T-cell (primary cell): Measurements from ENCODE around the gene GSTM1. TPM values are rescaled to one million over a fixed set of nuclear protein-coding genes. Genes with fewer than 3 reads are reported as not detected.
"Not testable (repeated sequence)": the region's sequence is repeated elsewhere in the genome, so short reads cannot be mapped to it uniquely, and the experiment has no call there.

Source experiments
- ATAC-seq, 4 experiments: fragments of 200-7000 bp in 3 of 4; fragments of 150-1000 bp in 1 of 4; cut with Tn5 transposase; replicated peaks in 1 of 4; 1 replicate in 3 of 4; 2 replicates in 1 of 4; pipeline ENCODE4 v1.10.0; 2021; ENCODE audit warnings: moderate library complexity in 3 of 4, mild to moderate bottlenecking in 2 of 4, moderate number of reproducible peaks in 1 of 4
- CTCF ChIA-PET, 2 donors: fragments of 300-600 bp; sonication (Branson Sonifier 250); formaldehyde crosslinking; loops; one replicate each; lab custom pipeline; 2022; ENCODE audit warnings: antibody characterized with exemption in 2 of 2; lab: Charles Lee
- POLR2A ChIA-PET, 2 donors: fragments of 300-600 bp; sonication (Branson Sonifier 250); formaldehyde crosslinking; loops; one replicate each; lab custom pipeline; 2022; ENCODE audit warnings: antibody characterized with exemption in 2 of 2; lab: Charles Lee
- DNase-seq, 35 experiments: peaks; one replicate each; pipeline versions ENCODE4 v3.0.0 to v3.0.0-alpha.2; 2013 to 2023
- H3K27ac ChIP-seq: one replicate; pipeline ENCODE4 v1.5.1; 2013; ENCODE audit warnings: low read length
- H3K27me3 ChIP-seq, 2 experiments: replicated peaks in 1 of 2; 1 replicate in 1 of 2; 2 replicates in 1 of 2; pipeline versions ENCODE4 v1.6.1 to v1.7.0; 2013; ENCODE audit warnings: low read length in 1 of 2, mixed read lengths in 1 of 2; ENCODE audit not compliant: control insufficient read depth in 2 of 2, insufficient read depth in 2 of 2; ENCODE audit errors: extremely low read depth in 1 of 2
- H3K36me3 ChIP-seq, 2 donors: 1 replicate in 1 of 2; 2 replicates in 1 of 2; pipeline versions ENCODE4 v1.6.1 to v1.7.0; 2013; ENCODE audit warnings: low read length in 1 of 2; ENCODE audit not compliant: control insufficient read depth in 2 of 2, insufficient read depth in 1 of 2; ENCODE audit errors: extremely low read depth in 1 of 2
- H3K4me1 ChIP-seq, 2 experiments: 1 replicate in 1 of 2; 2 replicates in 1 of 2; pipeline versions ENCODE4 v1.6.1 to v1.7.0; 2013; ENCODE audit warnings: low read length in 2 of 2, mixed read lengths in 1 of 2; ENCODE audit not compliant: insufficient read depth in 2 of 2, control insufficient read depth in 1 of 2; ENCODE audit errors: extremely low read depth in 1 of 2
- H3K4me3 ChIP-seq, 2 donors: 1 replicate in 1 of 2; 2 replicates in 1 of 2; pipeline versions ENCODE4 v1.5.1 to v1.7.0; 2013; ENCODE audit warnings: mild to moderate bottlenecking in 2 of 2, low read length in 1 of 2, moderate library complexity in 1 of 2; ENCODE audit not compliant: control insufficient read depth in 1 of 2; ENCODE audit errors: extremely low read depth in 1 of 2
- H3K9me3 ChIP-seq: 2 replicates; pipeline ENCODE4 v1.7.0; 2013
- H3K27ac Mint-ChIP-seq, 2 donors: one replicate each; pipeline ENCODE4 v1.8.0; 2020 to 2021; ENCODE audit warnings: mild to moderate bottlenecking in 2 of 2, mixed read lengths in 2 of 2
- H3K27me3 Mint-ChIP-seq, 2 donors: one replicate each; pipeline ENCODE4 v1.8.0; 2021 to 2022; ENCODE audit warnings: mixed read lengths in 2 of 2
- H3K36me3 Mint-ChIP-seq: one replicate; pipeline ENCODE4 v1.8.0; 2021; ENCODE audit warnings: mixed read lengths
- H3K4me1 Mint-ChIP-seq, 3 donors: one replicate each; pipeline ENCODE4 v1.8.0; 2020 to 2022; ENCODE audit warnings: mixed read lengths in 3 of 3, mild to moderate bottlenecking in 1 of 3
- H3K4me3 Mint-ChIP-seq, 3 donors: one replicate each; pipeline ENCODE4 v1.8.0; 2020 to 2022; ENCODE audit warnings: mild to moderate bottlenecking in 3 of 3, mixed read lengths in 3 of 3, moderate library complexity in 3 of 3
- H3K9me3 Mint-ChIP-seq, 3 donors: one replicate each; pipeline ENCODE4 v1.8.0; 2020 to 2022; ENCODE audit warnings: mixed read lengths in 3 of 3
- WGBS: methylation state at CpG from one replicate; pipeline ENCODE4 v1.1.5; 2013; ENCODE audit warnings: missing lambda C conversion rate; ENCODE audit not compliant: insufficient coverage; 5-methylcytosine and 5-hydroxymethylcytosine counted together
- total RNA-seq, 35 experiments: library from RNA in 6 of 35; stranded (reverse) in 6 of 35; fragments of 120-200 nt in 1 of 35; gene quantifications; one replicate each; pipeline versions ENCODE4 v1.2.1 to v1.2.4 and lab custom pipeline; 2013 to 2026

The GSTM1 gene
- total RNA-seq, 5 donors from 2014 or later (not counting 1 experiment from before 2014, with no cell fraction given) = 0.44 to 50.3 (median 30.7) TPM

DNA sequence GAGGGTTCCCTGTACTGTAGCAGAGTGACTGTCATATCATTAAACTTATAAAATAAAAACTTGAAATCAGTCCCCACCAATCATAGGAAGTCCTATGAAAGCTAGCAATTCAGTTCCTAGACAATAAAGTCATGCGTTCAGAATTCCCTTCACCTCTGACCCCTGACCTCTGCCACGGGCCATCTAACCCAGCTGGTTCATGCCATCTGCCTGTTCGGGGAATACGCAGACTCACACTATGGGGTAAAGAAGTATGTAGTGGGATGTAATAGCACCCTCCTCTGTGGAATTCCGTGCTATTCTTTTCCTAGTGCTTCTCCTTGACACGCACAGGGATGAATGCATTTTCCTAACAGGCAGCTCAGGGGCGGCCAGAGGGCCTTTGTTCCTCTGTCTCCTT lies 29.6 kb upstream of the GSTM1 start:
- Mint-ChIP-seq H3K36me3 (no peaks in the 10 kb centered on the region), H3K4me3 (peak overlapping the region in 2 of 3 donors; percentile 24 to 87), H3K4me1 (peaks cover 17 to 28% (median 24%) of the 10 kb centered on the region in 3 donors), H3K27me3 (peaks cover 0 to 4% of the 10 kb centered on the region in 2 donors), H3K27ac (peak overlapping the region in 1 of 2 donors; percentile 34), H3K9me3 (no peaks in the 10 kb centered on the region)
- CTCF ChIA-PET = interaction anchor here in 1 of 2 donors (1.0 kb wide), 1 partner anchor 18 kb away, joined by 3 read pairs; no protein-coding TSS in a partner anchor
- POLR2A ChIA-PET = no interaction called here
- 92% methylated on average over 4 of the region's 7 CpGs for WGBS
- ATAC-seq = no peak
- no peak overlapping the region for H3K4me3 ChIP-seq
- H3K9me3 ChIP-seq = no peaks in the 10 kb centered on the region
- no peak overlapping the region for H3K27ac ChIP-seq
- H3K36me3 ChIP-seq = peaks cover 2 to 5% of the 10 kb centered on the region in 2 donors
- no peak for DNase-seq
- peaks cover 0 to 22% of the 10 kb centered on the region in 2 experiments for H3K4me1 ChIP-seq
- peaks cover 0 to 4% of the 10 kb centered on the region in 2 experiments for H3K27me3 ChIP-seq

DNA sequence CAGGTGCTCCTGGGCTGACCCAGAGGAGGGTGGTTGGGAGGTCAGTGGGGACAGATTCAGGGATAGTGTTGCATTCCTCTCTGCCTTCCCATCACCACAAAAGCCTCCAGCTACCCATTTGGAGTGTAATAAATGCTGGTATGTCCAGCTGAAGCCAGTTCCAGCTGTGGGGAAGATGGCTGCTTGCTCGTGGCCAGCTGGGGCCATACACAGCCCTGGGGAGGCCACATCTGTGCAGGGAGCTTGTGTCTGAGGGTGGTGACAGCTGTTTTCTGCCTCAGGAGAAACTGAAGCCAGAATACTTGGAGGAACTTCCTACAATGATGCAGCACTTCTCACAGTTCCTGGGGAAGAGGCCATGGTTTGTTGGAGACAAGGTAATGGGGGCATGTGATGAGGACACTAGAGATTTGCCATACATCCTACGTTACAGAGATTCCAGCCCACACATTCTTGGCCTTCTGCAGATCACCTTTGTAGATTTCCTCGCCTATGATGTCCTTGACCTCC lies 29.0 kb upstream of the GSTM1 start:
- H3K4me1 Mint-ChIP-seq = peaks cover 17 to 28% (median 24%) of the 10 kb centered on the region in 3 donors
- Histone ChIP-seq H3K4me3 (no peak overlapping the region), H3K4me1 (peaks cover 0 to 22% of the 10 kb centered on the region in 2 experiments), H3K27me3 (peaks cover 0 to 4% of the 10 kb centered on the region in 2 experiments), H3K9me3 (no peaks in the 10 kb centered on the region), H3K27ac (no peak overlapping the region), H3K36me3 (peaks cover 2 to 5% of the 10 kb centered on the region in 2 donors)
- no peak overlapping the region for H3K27ac Mint-ChIP-seq
- CTCF ChIA-PET = interaction anchor here in 1 of 2 donors (1.0 kb wide), 1 partner anchor 19 kb away, joined by 3 read pairs; no protein-coding TSS in a partner anchor
- no peaks in the 10 kb centered on the region for H3K9me3 Mint-ChIP-seq
- WGBS = 70% methylated on average over 2 of the region's 3 CpGs
- ATAC-seq (no peak), DNase-seq (no peak)
- POLR2A ChIA-PET = interaction anchor here in 1 of 2 donors (0.6 kb wide), 1 partner anchor 28 kb away, joined by 4 read pairs; no protein-coding TSS in a partner anchor
- H3K36me3 Mint-ChIP-seq = no peaks in the 10 kb centered on the region
- H3K27me3 Mint-ChIP-seq = peaks cover 0 to 4% of the 10 kb centered on the region in 2 donors
- peak overlapping the region in 1 of 3 donors; percentile 1 for H3K4me3 Mint-ChIP-seq

DNA sequence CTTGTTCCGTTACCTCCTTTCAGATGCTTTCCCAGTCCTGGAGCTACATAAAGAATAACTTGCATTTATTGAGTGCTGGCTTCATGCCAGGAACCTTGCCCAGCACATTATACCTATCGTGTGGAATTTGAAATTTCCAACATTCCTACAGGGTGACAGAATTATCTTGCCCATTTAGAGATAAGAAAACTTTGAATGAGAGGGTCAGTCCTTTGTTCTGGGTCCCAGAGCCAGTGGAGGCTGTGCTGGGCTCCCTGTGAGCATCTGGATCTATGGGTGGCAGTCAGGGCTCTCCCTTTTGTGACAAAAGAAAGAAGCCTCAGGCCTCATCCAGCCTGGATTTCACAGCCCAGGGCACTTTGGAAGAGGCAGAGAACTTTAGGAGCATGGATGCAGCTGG lies 28.5 kb upstream of the GSTM1 start:
- peaks cover 0 to 22% of the 10 kb centered on the region in 2 experiments for H3K4me1 ChIP-seq
- peaks cover 0 to 4% of the 10 kb centered on the region in 2 experiments for H3K27me3 ChIP-seq
- ChIA-PET CTCF (no interaction called here), POLR2A (no interaction called here)
- peaks cover 2 to 5% of the 10 kb centered on the region in 2 donors for H3K36me3 ChIP-seq
- no peaks in the 10 kb centered on the region for H3K9me3 ChIP-seq
- Mint-ChIP-seq H3K27ac (no peak overlapping the region), H3K4me3 (no peak overlapping the region), H3K9me3 (no peaks in the 10 kb centered on the region), H3K36me3 (no peaks in the 10 kb centered on the region), H3K4me1 (peaks cover 17 to 28% (median 24%) of the 10 kb centered on the region in 3 donors), H3K27me3 (peaks cover 0 to 4% of the 10 kb centered on the region in 2 donors)
- no peak overlapping the region for H3K27ac ChIP-seq
- H3K4me3 ChIP-seq = no peak overlapping the region
- DNase-seq = no peak
- ATAC-seq = no peak
- 100% methylated on average over 1 of the region's 2 CpGs for WGBS

DNA sequence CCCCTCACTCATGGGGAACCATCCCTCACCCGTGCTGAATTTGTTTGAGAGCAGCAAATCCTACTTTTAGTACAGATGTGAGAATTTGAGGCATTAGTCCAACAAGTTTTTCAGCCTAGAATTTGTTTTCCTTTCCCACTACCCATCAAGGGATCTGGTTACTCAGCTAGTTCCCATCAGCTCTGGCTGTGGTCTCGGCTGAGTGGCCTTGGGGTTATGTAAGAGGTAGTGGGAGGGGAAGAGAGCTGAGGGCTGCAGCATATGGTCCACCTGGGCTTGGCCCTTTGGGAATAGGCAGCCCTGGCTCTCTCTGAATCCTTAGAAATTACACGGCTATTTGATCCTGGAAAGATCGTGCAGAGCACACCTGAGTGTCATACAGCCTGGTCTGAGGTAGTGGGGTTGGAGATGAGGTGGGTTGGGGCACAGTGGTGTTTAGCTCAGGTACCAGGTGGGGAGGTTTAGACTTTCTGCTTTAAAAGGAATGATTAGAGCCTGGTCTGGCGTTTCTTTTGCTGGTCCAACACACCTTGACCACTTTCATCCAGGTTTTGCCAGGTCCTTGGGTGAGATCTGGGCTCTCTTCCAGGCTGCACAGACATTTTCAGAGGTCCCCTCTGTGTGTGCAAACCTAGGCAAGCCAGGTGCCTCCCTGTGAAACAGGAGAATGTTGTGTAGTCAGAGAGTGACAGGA lies 27.5 kb upstream of the GSTM1 start:
- H3K4me3 Mint-ChIP-seq = no peak overlapping the region
- H3K4me3 ChIP-seq = no peak overlapping the region
- ATAC-seq = no peak
- WGBS = 84% methylated on average over 2 of the region's 5 CpGs
- H3K4me1 ChIP-seq = peaks cover 0 to 20% of the 10 kb centered on the region in 2 experiments
- H3K27ac ChIP-seq = no peak overlapping the region
- no peaks in the 10 kb centered on the region for H3K9me3 ChIP-seq
- H3K36me3 Mint-ChIP-seq = no peaks in the 10 kb centered on the region
- H3K9me3 Mint-ChIP-seq = no peaks in the 10 kb centered on the region
- peaks cover 13 to 23% (median 18%) of the 10 kb centered on the region in 3 donors for H3K4me1 Mint-ChIP-seq
- CTCF ChIA-PET = interaction anchor here in 1 of 2 donors (0.5 kb wide), 1 partner anchor 1477 kb away, joined by 5 read pairs; no protein-coding TSS in a partner anchor
- H3K27me3 Mint-ChIP-seq = no peaks in the 10 kb centered on the region
- H3K27ac Mint-ChIP-seq = peak overlapping the region; percentile 16 to 20
- POLR2A ChIA-PET = no interaction called here
- H3K36me3 ChIP-seq = peaks cover 2 to 5% of the 10 kb centered on the region in 2 donors
- DNase-seq = no peak
- H3K27me3 ChIP-seq = no peaks in the 10 kb centered on the region

DNA sequence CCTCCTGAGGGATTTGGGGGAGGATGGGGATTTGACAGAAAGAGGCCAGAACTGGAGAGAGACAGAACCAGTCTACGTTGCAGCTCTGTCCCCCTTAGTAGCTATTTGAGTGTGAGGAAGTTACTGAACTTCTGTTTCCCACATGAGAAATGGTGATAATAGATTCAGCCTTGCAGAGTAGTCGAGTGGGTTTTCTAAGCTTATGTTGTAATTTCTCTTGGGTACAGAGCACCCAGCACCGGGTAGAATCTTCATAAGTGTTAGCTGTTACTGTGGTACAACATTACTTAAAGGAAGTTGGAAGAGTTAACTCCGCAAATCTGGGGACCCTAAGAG lies 27.0 kb upstream of the GSTM1 start:
- H3K36me3 Mint-ChIP-seq, POLR2A ChIA-PET, H3K27ac Mint-ChIP-seq, DNase-seq, ATAC-seq, H3K27me3 ChIP-seq, H3K27me3 Mint-ChIP-seq, H3K9me3 ChIP-seq, H3K27ac ChIP-seq, H3K4me3 ChIP-seq, H3K4me3 Mint-ChIP-seq, H3K36me3 ChIP-seq, H3K9me3 Mint-ChIP-seq: not testable (repeated sequence)
- H3K4me1 ChIP-seq = peaks cover 0 to 15% of the 10 kb centered on the region in 2 experiments
- CTCF ChIA-PET = interaction anchor here in 1 of 2 donors (0.6 kb wide), 1 partner anchor 49 kb away, joined by 4 read pairs; no protein-coding TSS in a partner anchor
- WGBS = no CpG with 5 or more reads among the region's 4 CpGs
- peaks cover 8 to 18% (median 13%) of the 10 kb centered on the region in 3 donors for H3K4me1 Mint-ChIP-seq

DNA sequence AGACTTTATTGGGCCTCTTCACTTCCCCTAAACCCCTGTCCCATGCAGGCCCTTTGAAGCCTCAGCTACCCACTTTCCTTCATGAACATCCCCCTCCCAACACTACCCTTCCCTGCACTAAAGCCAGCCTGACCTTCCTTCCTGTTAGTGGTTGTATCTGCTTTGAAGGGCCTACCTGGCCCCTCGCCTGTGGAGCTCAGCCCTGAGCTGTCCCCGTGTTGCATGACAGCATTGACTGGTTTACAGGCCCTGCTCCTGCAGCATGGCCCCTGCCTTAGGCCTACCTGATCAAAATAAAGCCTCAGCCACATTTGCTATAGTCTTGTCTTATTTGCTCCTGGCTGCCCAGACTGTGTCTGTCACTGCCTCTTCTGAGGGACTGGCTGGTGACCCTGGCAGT lies 26.2 kb upstream of the GSTM1 start:
- Histone ChIP-seq H3K36me3 (peaks cover 2 to 5% of the 10 kb centered on the region in 2 donors), H3K4me1 (peaks cover 0 to 11% of the 10 kb centered on the region in 2 experiments), H3K9me3 (no peaks in the 10 kb centered on the region), H3K27me3 (no peaks in the 10 kb centered on the region), H3K4me3 (no peak overlapping the region), H3K27ac (no peak overlapping the region)
- H3K4me3 Mint-ChIP-seq = no peak overlapping the region
- H3K4me1 Mint-ChIP-seq = peaks cover under 1 to 12% (median 9%) of the 10 kb centered on the region in 3 donors
- ChIA-PET POLR2A (no interaction called here), CTCF (interaction anchor here in 1 of 2 donors (0.6 kb wide), 1 partner anchor 50 kb away, joined by 4 read pairs; no protein-coding TSS in a partner anchor)
- H3K36me3 Mint-ChIP-seq = no peaks in the 10 kb centered on the region
- no peak for ATAC-seq
- no peaks in the 10 kb centered on the region for H3K9me3 Mint-ChIP-seq
- 35% methylated on average over 2 of the region's 2 CpGs for WGBS
- H3K27me3 Mint-ChIP-seq = no peaks in the 10 kb centered on the region
- no peak overlapping the region for H3K27ac Mint-ChIP-seq
- no peak for DNase-seq
